ENCODE results near the gene MYO16. TPM values are rescaled to one million over a fixed set of nuclear protein-coding genes. Genes with fewer than 3 reads are reported as not detected.

The MYO16 gene
- total and polyA plus RNA-seq, 9 donors = under 0.01 to 0.37 (median 0.16) TPM; not detected in 2

GRCh38 chr13:108915095-108915633 lies 285.8 kb downstream of the MYO16 start:
- H3K4me1 ChIP-seq (ENCODE audit: insufficient read depth) = peaks cover 7% of the 10 kb centered on the region
- no peaks in the 10 kb centered on the region for H3K36me3 ChIP-seq
- intact Hi-C loops (cut with DNase I) = no loop called here
- WGBS, 3 donors = 7 to 14% (median 8%) methylated on average over 7 of the region's 7 CpGs
- peak overlapping the region in 1 of 2 donors; percentile 71 for H3K27ac ChIP-seq
- no peak overlapping the region for H3K4me3 ChIP-seq
- TF ChIP-seq POLR2A (IDR thresholded peaks at IDR 0.05) (no peak), CTCF (IDR thresholded peaks at IDR 0.05) (peak; percentile 12 to 63 (median 30)), EP300 (IDR thresholded peaks at IDR 0.05) (no peak)
- H3K27me3 ChIP-seq = no peaks in the 10 kb centered on the region
- no peaks in the 10 kb centered on the region for H3K9me3 ChIP-seq
- DNase-seq = no peak

GRCh38 chr13:108915634-108916512 lies 286.5 kb downstream of the MYO16 start:
- TF ChIP-seq CTCF (IDR thresholded peaks at IDR 0.05) = no peak
- TF ChIP-seq POLR2A (IDR thresholded peaks at IDR 0.05) = no peak
- TF ChIP-seq EP300 (IDR thresholded peaks at IDR 0.05) = peak; percentile 66
- H3K36me3 ChIP-seq = no peaks in the 10 kb centered on the region
- intact Hi-C loops (cut with DNase I) = no loop called here
- H3K27me3 ChIP-seq = no peaks in the 10 kb centered on the region
- H3K9me3 ChIP-seq = no peaks in the 10 kb centered on the region
- peaks cover 7% of the 10 kb centered on the region for H3K4me1 ChIP-seq (ENCODE audit: insufficient read depth)
- no peak overlapping the region for H3K4me3 ChIP-seq
- peak; percentile 78 to 90 (median 86) for DNase-seq
- peak overlapping the region in 1 of 2 donors; percentile 71 for H3K27ac ChIP-seq
- WGBS, 3 donors = 26 to 37% (median 31%) methylated on average over 9 of the region's 9 CpGs

- TF ChIP-seq EP300 (IDR thresholded peaks at IDR 0.05) (no peak), CTCF (IDR thresholded peaks at IDR 0.05) (no peak), POLR2A (IDR thresholded peaks at IDR 0.05) (no peak)
- H3K9me3 ChIP-seq = no peaks in the 10 kb centered on the region
- H3K27ac ChIP-seq = peak overlapping the region in 1 of 2 donors; percentile 71
- no peaks in the 10 kb centered on the region for H3K36me3 ChIP-seq
- H3K4me3 ChIP-seq = no peak overlapping the region
- H3K4me1 ChIP-seq (ENCODE audit: insufficient read depth) = peaks cover 7% of the 10 kb centered on the region
- intact Hi-C loops (cut with DNase I) = no loop called here
- H3K27me3 ChIP-seq = no peaks in the 10 kb centered on the region
- 35 to 46% (median 36%) methylated on average over 3 of the region's 3 CpGs for WGBS, 3 donors
- DNase-seq = no peak
Observed at GRCh38 chr13:108917581-108917980, 288.2 kb downstream of the MYO16 start.

- Histone ChIP-seq H3K4me3 (no peak overlapping the region), H3K9me3 (no peaks in the 10 kb centered on the region), H3K36me3 (no peaks in the 10 kb centered on the region), H3K4me1 (ENCODE audit: insufficient read depth) (peaks cover 7% of the 10 kb centered on the region), H3K27ac (no peak overlapping the region), H3K27me3 (no peaks in the 10 kb centered on the region)
- no peak for DNase-seq
- 69 to 77% (median 70%) methylated on average over 11 of the region's 11 CpGs for WGBS, 3 donors
- intact Hi-C loops (cut with DNase I) = no loop called here
- no peak for TF ChIP-seq POLR2A (IDR thresholded peaks at IDR 0.05)
- no peak for TF ChIP-seq EP300 (IDR thresholded peaks at IDR 0.05)
- no peak for TF ChIP-seq CTCF (IDR thresholded peaks at IDR 0.05)
Observed at GRCh38 chr13:108919036-108919907, 289.9 kb downstream of the MYO16 start.

Data from ovary (tissue), 9 donors.